Lower leg skin (tissue), 3 donors: ENCODE data around the gene ZNF225.

Source experiments
- POLR2A ChIP-seq, 2 donors: fragments of 450-650 bp; IDR thresholded peaks; one replicate each; pipeline ENCODE4 v1.6.1; 2016 to 2017; ENCODE audit warnings: antibody characterized with exemption in 2 of 2, mild to moderate bottlenecking in 1 of 2, moderate library complexity in 1 of 2
- TF ChIP-seq, protein P1 (sequence below), 3 donors: fragments of 450-650 bp; IDR thresholded peaks; one replicate each; pipeline ENCODE4 v1.5.1; 2016; ENCODE audit warnings: antibody characterized with exemption in 3 of 3, mild to moderate bottlenecking in 3 of 3, moderate library complexity in 2 of 3

DNA sequence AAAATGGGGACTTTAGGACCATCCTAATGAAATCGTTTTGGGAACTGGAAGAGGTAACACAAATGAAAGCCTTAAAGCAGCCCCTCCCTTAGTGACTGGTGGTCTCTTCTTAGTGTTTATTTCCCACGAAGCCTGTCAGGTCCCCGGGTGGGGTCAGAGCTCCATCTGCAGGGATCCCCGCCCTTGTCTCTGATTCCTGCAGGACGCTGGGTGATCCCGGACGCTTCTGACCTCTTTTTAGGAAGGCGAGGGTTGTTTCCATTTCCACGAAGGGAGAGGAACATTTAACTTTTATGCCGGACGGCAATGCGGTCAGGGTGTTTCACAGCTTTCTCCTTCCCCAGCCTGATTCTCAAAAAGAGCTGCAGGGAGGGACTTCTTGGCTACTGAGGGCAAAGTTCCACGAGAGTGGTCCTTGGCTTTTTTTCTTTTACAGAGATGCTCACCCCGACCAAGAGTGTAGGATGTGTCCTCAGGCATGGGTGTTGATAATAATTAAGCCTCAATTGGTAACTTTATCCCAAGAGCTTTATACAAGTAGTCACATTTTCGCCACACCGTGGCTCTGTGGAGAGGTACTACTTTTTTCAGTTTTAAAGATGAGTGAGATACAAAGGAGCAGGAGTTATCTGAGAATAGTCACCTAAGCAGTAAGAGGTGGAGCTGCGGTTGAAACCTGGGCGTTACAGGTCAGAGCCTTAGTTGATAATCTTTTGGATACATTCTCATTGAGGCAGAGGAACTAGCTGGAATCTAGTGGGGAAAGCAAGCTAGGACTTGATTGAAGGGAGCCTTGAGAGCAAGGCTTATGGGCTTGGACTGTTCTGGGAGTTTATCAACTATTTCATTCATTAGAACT is 40.4 kb upstream of the ZNF225 start:
- TF ChIP-seq, protein P1, sequence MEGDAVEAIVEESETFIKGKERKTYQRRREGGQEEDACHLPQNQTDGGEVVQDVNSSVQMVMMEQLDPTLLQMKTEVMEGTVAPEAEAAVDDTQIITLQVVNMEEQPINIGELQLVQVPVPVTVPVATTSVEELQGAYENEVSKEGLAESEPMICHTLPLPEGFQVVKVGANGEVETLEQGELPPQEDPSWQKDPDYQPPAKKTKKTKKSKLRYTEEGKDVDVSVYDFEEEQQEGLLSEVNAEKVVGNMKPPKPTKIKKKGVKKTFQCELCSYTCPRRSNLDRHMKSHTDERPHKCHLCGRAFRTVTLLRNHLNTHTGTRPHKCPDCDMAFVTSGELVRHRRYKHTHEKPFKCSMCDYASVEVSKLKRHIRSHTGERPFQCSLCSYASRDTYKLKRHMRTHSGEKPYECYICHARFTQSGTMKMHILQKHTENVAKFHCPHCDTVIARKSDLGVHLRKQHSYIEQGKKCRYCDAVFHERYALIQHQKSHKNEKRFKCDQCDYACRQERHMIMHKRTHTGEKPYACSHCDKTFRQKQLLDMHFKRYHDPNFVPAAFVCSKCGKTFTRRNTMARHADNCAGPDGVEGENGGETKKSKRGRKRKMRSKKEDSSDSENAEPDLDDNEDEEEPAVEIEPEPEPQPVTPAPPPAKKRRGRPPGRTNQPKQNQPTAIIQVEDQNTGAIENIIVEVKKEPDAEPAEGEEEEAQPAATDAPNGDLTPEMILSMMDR (IDR thresholded peaks at IDR 0.05), result no peak
- TF ChIP-seq POLR2A (IDR thresholded peaks at IDR 0.05), result no peak
